Right lobe of liver (tissue), 6 donors: ENCODE data around the gene ITGB1BP1. TPM values are rescaled to one million over a fixed set of nuclear protein-coding genes. Genes with fewer than 3 reads are reported as not detected.

Experiments
- ATAC-seq, 4 donors: fragments of 200-7000 bp; cut with Tn5 transposase; one replicate each; pipeline ENCODE4 v1.9.1; 2020; ENCODE audit warnings: mild to moderate bottlenecking in 4 of 4, moderate library complexity in 4 of 4
- DNase-seq, 3 donors: peaks; one replicate each; pipeline ENCODE4 v3.0.0-alpha.2; 2020
- H3K27ac ChIP-seq, 3 donors: fragments of 200-600 bp; one replicate each; pipeline ENCODE4 v1.8.0; 2022
- H3K27me3 ChIP-seq, 2 donors: fragments of 200-600 bp; one replicate each; pipeline ENCODE4 v1.8.0; 2022
- H3K36me3 ChIP-seq, 4 donors: fragments of 200-600 bp; sonication (generic) in 1 of 4; one replicate each; pipeline versions ENCODE4 v1.5.1 to v1.8.0; 2017 to 2022; ENCODE audit warnings: control low read depth in 1 of 4
- H3K4me1 ChIP-seq, 4 donors: fragments of 200-600 bp; sonication (generic) in 1 of 4; one replicate each; pipeline versions ENCODE4 v1.5.1 to v1.8.0; 2017 to 2022; ENCODE audit warnings: control low read depth in 1 of 4
- H3K4me3 ChIP-seq, 3 donors: fragments of 200-600 bp; one replicate each; pipeline ENCODE4 v1.8.0; 2022
- H3K9me3 ChIP-seq, 4 donors: fragments of 200-600 bp; sonication (generic) in 1 of 4; one replicate each; pipeline versions ENCODE4 v1.5.1 to v1.8.0; 2017 to 2022; ENCODE audit warnings: control low read depth in 1 of 4
- CTCF ChIP-seq, 4 donors: fragments of 200-600 bp in 3 of 4; fragments of 450-650 bp in 1 of 4; IDR thresholded peaks; one replicate each; pipeline versions ENCODE4 v1.5.1 to v1.8.0; 2016 to 2022; ENCODE audit warnings: antibody characterized with exemption in 4 of 4, mild to moderate bottlenecking in 2 of 4
- POLR2A ChIP-seq: fragments of 450-650 bp; IDR thresholded peaks from one replicate; pipeline ENCODE4 v1.6.1; 2017; ENCODE audit warnings: antibody characterized with exemption, mild to moderate bottlenecking
- WGBS: methylation state at CpG from one replicate; pipeline ENCODE4 v1.1.6; 2018; ENCODE audit warnings: low coverage, low lambda C conversion rate; ENCODE audit not compliant: insufficient coverage; ENCODE audit errors: missing lambda C conversion rate; 5-methylcytosine and 5-hydroxymethylcytosine counted together
- intact Hi-C, 2 donors: fragments of 100-400 bp; cut with DNase I; formaldehyde crosslinking; loops; one replicate each; pipeline versions ENCODE4 v1.11.2 to v1.14.1; 2022
- total RNA-seq, 6 experiments: library from RNA; depleted of rRNA in 2 of 6; stranded (reverse); fragments of >200 nt in 2 of 6; fragmentation: NEBNext Ultra II Directional in 3 of 6; extraction: Animal tissue kit (Norgen Biotek cat#: 25700) in 3 of 6; gene quantifications; one replicate each; pipeline versions ENCODE4 v1.1.0 to v1.2.4, GENCODE V29; 2016 to 2023
- donor health status: DM: no; HTN: yes; CAD: no.
- donor health status: DM: no; HTN: no; CAD: no.
- donor health status: DM: no; HTN: no; CAD: no.
- donor health status: DM: no; HTN: yes; CAD: no.
- donor health status: DM: no; HTN: yes; CAD: no.

Gene ITGB1BP1
- total RNA-seq, 6 experiments from 2014 or later, result 9.6 to 28.5 (median 20.8) TPM

GRCh38 chr2:9462313-9462712 lies 39.0 kb upstream of the ITGB1BP1 start:
- Histone ChIP-seq H3K9me3 (no peaks in the 10 kb centered on the region), H3K27ac (no peak overlapping the region), H3K36me3 (peaks cover 0 to 16% (median 0%) of the 10 kb centered on the region in 4 donors), H3K27me3 (no peaks in the 10 kb centered on the region), H3K4me3 (no peak overlapping the region), H3K4me1 (no peaks in the 10 kb centered on the region)
- DNase-seq, result no peak
- 96% methylated on average over 5 of the region's 5 CpGs for WGBS
- no peak for TF ChIP-seq POLR2A
- no peak for TF ChIP-seq CTCF (IDR thresholded peaks at IDR 0.05)
- no peak for ATAC-seq
- intact Hi-C loops, result no loop called here

- no peak overlapping the region for H3K4me3 ChIP-seq
- TF ChIP-seq POLR2A, result no peak
- TF ChIP-seq CTCF (IDR thresholded peaks at IDR 0.05), result no peak
- H3K36me3 ChIP-seq, result peaks cover 0 to 18% (median 3%) of the 10 kb centered on the region in 4 donors
- DNase-seq (no peak), ATAC-seq (no peak)
- no peaks in the 10 kb centered on the region for H3K4me1 ChIP-seq
- intact Hi-C loops, result no loop called here
- WGBS, result 90% methylated on average over 3 of the region's 3 CpGs
- no peak overlapping the region for H3K27ac ChIP-seq
- no peaks in the 10 kb centered on the region for H3K27me3 ChIP-seq
- no peaks in the 10 kb centered on the region for H3K9me3 ChIP-seq
Measured at GRCh38 chr2:9461079-9461478, 37.8 kb upstream of the ITGB1BP1 start.

- no peaks in the 10 kb centered on the region for H3K27me3 ChIP-seq
- no peak overlapping the region for H3K4me3 ChIP-seq
- WGBS, result 100% methylated on average over 1 of the region's 3 CpGs
- peaks cover 0 to 18% (median 5%) of the 10 kb centered on the region in 4 donors for H3K36me3 ChIP-seq
- H3K27ac ChIP-seq, result no peak overlapping the region
- intact Hi-C loops, result no loop called here
- no peak for ATAC-seq
- DNase-seq, result no peak
- TF ChIP-seq POLR2A (no peak), CTCF (IDR thresholded peaks at IDR 0.05) (no peak)
- H3K9me3 ChIP-seq, result no peaks in the 10 kb centered on the region
- H3K4me1 ChIP-seq, result no peaks in the 10 kb centered on the region
Measured at GRCh38 chr2:9460441-9461017, 37.2 kb upstream of the ITGB1BP1 start.

- peaks cover 0 to 31% (median 17%) of the 10 kb centered on the region in 4 donors for H3K36me3 ChIP-seq
- WGBS, result 100% methylated on average over 1 of the region's 1 CpG
- TF ChIP-seq CTCF (IDR thresholded peaks at IDR 0.05) (no peak), POLR2A (no peak)
Measured at GRCh38 chr2:9451231-9451630, 27.9 kb upstream of the ITGB1BP1 start.

More at GRCh38 chr2:9451231-9451630, 27.9 kb upstream of the ITGB1BP1 start:
- Histone ChIP-seq H3K27ac (no peak overlapping the region), H3K27me3 (no peaks in the 10 kb centered on the region), H3K4me1 (no peaks in the 10 kb centered on the region), H3K4me3 (no peak overlapping the region), H3K9me3 (no peaks in the 10 kb centered on the region)
- intact Hi-C loops, result no loop called here
- DNase-seq, result no peak
- ATAC-seq, result no peak
